ENCODE results near the gene OSTN. TPM values are rescaled to one million over a fixed set of nuclear protein-coding genes. Genes with fewer than 3 reads are reported as not detected.

Gene OSTN
- total RNA-seq, 1 experiment from 2014 or later: not detected

GRCh38 chr3:191210032-191210431 is 11.0 kb downstream of the OSTN start:
- H3K9me3 ChIP-seq (ENCODE audit: control insufficient read depth in 1 of 2, insufficient read depth in 1 of 2, low read depth in 1 of 2, low read length in 2 of 2): no peaks in the 10 kb centered on the region
- TF ChIP-seq ELF1 (IDR thresholded peaks at IDR 0.05; ENCODE audit: borderline replicate concordance, low read depth): no peak
- CTCF ChIA-PET: no interaction called here

GRCh38 chr3:191216510-191216909 is 17.5 kb downstream of the OSTN start:
- Histone ChIP-seq H3K4me1 (ENCODE audit: control insufficient read depth in 1 of 2, insufficient read depth in 2 of 2, low read length in 2 of 2) (no peaks in the 10 kb centered on the region), H3K4me2 (ENCODE audit: low read length) (no peak overlapping the region), H3K27me3 (ENCODE audit: insufficient read depth, low read length) (no peaks in the 10 kb centered on the region), H3K9me3 (ENCODE audit: control insufficient read depth in 1 of 2, insufficient read depth in 1 of 2, low read depth in 1 of 2, low read length in 2 of 2) (no peaks in the 10 kb centered on the region), H3K9me2 (ENCODE audit: insufficient read depth) (no peaks in the 10 kb centered on the region), H2AFZ (ENCODE audit: low read depth, low read length, poor library complexity, severe bottlenecking) (no peak overlapping the region), H4K20me1 (ENCODE audit: insufficient read depth) (no peaks in the 10 kb centered on the region), H3K4me3 (replicated peaks in 1 of 2; ENCODE audit: low read depth in 1 of 2, low read length in 2 of 2) (no peak overlapping the region), H3K9ac (ENCODE audit: low read length) (no peak overlapping the region), H3K36me3 (ENCODE audit: control insufficient read depth in 1 of 2, insufficient read depth in 2 of 2, low read length in 2 of 2) (no peaks in the 10 kb centered on the region), H3K27ac (ENCODE audit: low read depth, low read length) (no peak overlapping the region), H3K79me2 (ENCODE audit: insufficient read depth, low read length) (no peaks in the 10 kb centered on the region)
- DNase-seq (ENCODE audit: low read depth, low spot score) (no peak), ATAC-seq (no peak)
- no TSS peak for BruUV-seq (replicated peaks)
- intact Hi-C loops (cut with micrococcal nuclease): no loop called here
- RAD21 ChIA-PET (ENCODE audit: low non-redundant PET in 1 of 2, low total read pairs in 2 of 2, uncharacterized antibody in 2 of 2, unreplicated experiment in 2 of 2): no interaction called here
- CTCF ChIA-PET: no interaction called here
- no peak for TF ChIP-seq EZH2 (IDR thresholded peaks at IDR 0.05)
- TF ChIP-seq, protein P1, sequence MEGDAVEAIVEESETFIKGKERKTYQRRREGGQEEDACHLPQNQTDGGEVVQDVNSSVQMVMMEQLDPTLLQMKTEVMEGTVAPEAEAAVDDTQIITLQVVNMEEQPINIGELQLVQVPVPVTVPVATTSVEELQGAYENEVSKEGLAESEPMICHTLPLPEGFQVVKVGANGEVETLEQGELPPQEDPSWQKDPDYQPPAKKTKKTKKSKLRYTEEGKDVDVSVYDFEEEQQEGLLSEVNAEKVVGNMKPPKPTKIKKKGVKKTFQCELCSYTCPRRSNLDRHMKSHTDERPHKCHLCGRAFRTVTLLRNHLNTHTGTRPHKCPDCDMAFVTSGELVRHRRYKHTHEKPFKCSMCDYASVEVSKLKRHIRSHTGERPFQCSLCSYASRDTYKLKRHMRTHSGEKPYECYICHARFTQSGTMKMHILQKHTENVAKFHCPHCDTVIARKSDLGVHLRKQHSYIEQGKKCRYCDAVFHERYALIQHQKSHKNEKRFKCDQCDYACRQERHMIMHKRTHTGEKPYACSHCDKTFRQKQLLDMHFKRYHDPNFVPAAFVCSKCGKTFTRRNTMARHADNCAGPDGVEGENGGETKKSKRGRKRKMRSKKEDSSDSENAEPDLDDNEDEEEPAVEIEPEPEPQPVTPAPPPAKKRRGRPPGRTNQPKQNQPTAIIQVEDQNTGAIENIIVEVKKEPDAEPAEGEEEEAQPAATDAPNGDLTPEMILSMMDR (IDR thresholded peaks at IDR 0.05 in 2 of 3, conservative IDR thresholded peaks at IDR 0.05 in 1 of 3; ENCODE audit: borderline replicate concordance in 1 of 3, insufficient read depth in 1 of 3, low read depth in 2 of 3, low read length in 2 of 3): no peak
- no peak for TF ChIP-seq ZNF274 (IDR thresholded peaks at IDR 0.05; ENCODE audit: low read depth, low read length)
- TF ChIP-seq JUND (IDR thresholded peaks at IDR 0.05): no peak
- no peak for TF ChIP-seq CEBPB (IDR thresholded peaks at IDR 0.05; ENCODE audit: low read depth)
- TF ChIP-seq POLR2AphosphoS5 (IDR thresholded peaks at IDR 0.05; ENCODE audit: low read depth, low read length): no peak
- TF ChIP-seq, protein P2, sequence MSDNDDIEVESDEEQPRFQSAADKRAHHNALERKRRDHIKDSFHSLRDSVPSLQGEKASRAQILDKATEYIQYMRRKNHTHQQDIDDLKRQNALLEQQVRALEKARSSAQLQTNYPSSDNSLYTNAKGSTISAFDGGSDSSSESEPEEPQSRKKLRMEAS (IDR thresholded peaks at IDR 0.05): no peak
- no peak for TF ChIP-seq ELF1 (IDR thresholded peaks at IDR 0.05; ENCODE audit: borderline replicate concordance, low read depth)
- no peak for TF ChIP-seq SRF (IDR thresholded peaks at IDR 0.05; ENCODE audit: low read depth)
- no peak for TF ChIP-seq ZFX (IDR thresholded peaks at IDR 0.05)
- TF ChIP-seq ATF3 (IDR thresholded peaks at IDR 0.05): no peak
- no peak for TF ChIP-seq CBX3 (IDR thresholded peaks at IDR 0.05; ENCODE audit: low read depth)
- TF ChIP-seq FOSL1 (IDR thresholded peaks at IDR 0.05; ENCODE audit: low read depth): no peak
- no peak for TF ChIP-seq SP1 (IDR thresholded peaks at IDR 0.05; ENCODE audit: low read depth)
- no peak for TF ChIP-seq SIN3A (IDR thresholded peaks at IDR 0.05; ENCODE audit: low read depth)
- TF ChIP-seq RAD21 (IDR thresholded peaks at IDR 0.05; ENCODE audit: low read depth): no peak
- TF ChIP-seq EZH2phosphoT487 (IDR thresholded peaks at IDR 0.05; ENCODE audit: borderline replicate concordance): no peak
- TF ChIP-seq EGR1 (IDR thresholded peaks at IDR 0.05; ENCODE audit: low read depth): no peak
- no peak for TF ChIP-seq YY1 (IDR thresholded peaks at IDR 0.05; ENCODE audit: extremely low read depth, insufficient replicate concordance, low read depth, low read length)
- POLR2A ChIA-PET: no interaction called here

More at GRCh38 chr3:191210032-191210431, 11.0 kb downstream of the OSTN start:
- POLR2A ChIA-PET: no interaction called here
- Histone ChIP-seq H2AFZ (ENCODE audit: low read depth, low read length, poor library complexity, severe bottlenecking) (peak overlapping the region; percentile 61), H4K20me1 (ENCODE audit: insufficient read depth) (no peaks in the 10 kb centered on the region), H3K4me3 (replicated peaks in 1 of 2; ENCODE audit: low read depth in 1 of 2, low read length in 2 of 2) (no peak overlapping the region), H3K36me3 (ENCODE audit: control insufficient read depth in 1 of 2, insufficient read depth in 2 of 2, low read length in 2 of 2) (no peaks in the 10 kb centered on the region), H3K27ac (ENCODE audit: low read depth, low read length) (no peak overlapping the region), H3K79me2 (ENCODE audit: insufficient read depth, low read length) (no peaks in the 10 kb centered on the region), H3K4me1 (ENCODE audit: control insufficient read depth in 1 of 2, insufficient read depth in 2 of 2, low read length in 2 of 2) (no peaks in the 10 kb centered on the region), H3K9ac (ENCODE audit: low read length) (no peak overlapping the region), H3K9me2 (ENCODE audit: insufficient read depth) (no peaks in the 10 kb centered on the region), H3K27me3 (ENCODE audit: insufficient read depth, low read length) (no peaks in the 10 kb centered on the region), H3K4me2 (ENCODE audit: low read length) (no peak overlapping the region)
- RAD21 ChIA-PET (ENCODE audit: low non-redundant PET in 1 of 2, low total read pairs in 2 of 2, uncharacterized antibody in 2 of 2, unreplicated experiment in 2 of 2): no interaction called here
- no peak for ATAC-seq
- no peak for DNase-seq (ENCODE audit: low read depth, low spot score)
- intact Hi-C loops (cut with micrococcal nuclease): no loop called here
- no TSS peak for BruUV-seq (replicated peaks)

All from HCT116 (cell line).